Uterus (tissue), 2 donors: ENCODE measurements around the gene FOXA2.

ENCODE experiments used
- CTCF ChIP-seq, 4 experiments: fragments of 200-600 bp in 2 of 4; fragments of 450-650 bp in 2 of 4; sonication (generic) in 2 of 4; IDR thresholded peaks; one replicate each; pipeline ENCODE4 v1.5.1; 2016 to 2019; ENCODE audit warnings: antibody characterized with exemption in 4 of 4, mild to moderate bottlenecking in 2 of 4, moderate library complexity in 1 of 4
- POLR2A ChIP-seq, 2 donors: fragments of 450-650 bp; IDR thresholded peaks; one replicate each; pipeline ENCODE4 v1.6.1; 2016; ENCODE audit warnings: antibody characterized with exemption in 2 of 2, mild to moderate bottlenecking in 1 of 2, moderate library complexity in 1 of 2

DNA sequence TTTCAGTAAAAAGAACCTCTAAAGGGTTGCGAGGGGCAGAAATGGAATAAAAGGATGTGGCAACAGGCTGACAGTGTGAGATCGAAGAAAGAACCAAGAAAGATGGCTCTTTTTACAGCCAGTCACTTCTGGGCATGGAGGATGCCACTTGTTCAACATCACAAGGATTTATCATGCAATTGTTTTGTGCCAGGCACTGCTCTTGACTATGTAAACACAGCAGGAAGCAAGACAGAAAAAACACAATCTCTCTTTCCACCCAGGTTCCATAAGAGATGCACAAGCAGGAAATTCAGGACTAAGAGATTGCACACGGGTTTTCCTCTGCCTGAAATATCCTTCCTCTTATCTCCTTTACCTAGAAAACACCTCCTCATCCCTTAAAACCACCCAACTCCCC is 38.0 kb downstream of the FOXA2 start:
- TF ChIP-seq CTCF (IDR thresholded peaks at IDR 0.05): no peak
- TF ChIP-seq POLR2A (IDR thresholded peaks at IDR 0.05): no peak
